ENCODE results near the gene NUS1.
"Not testable (repeated sequence)": the region's sequence is repeated elsewhere in the genome, so short reads cannot be mapped to it uniquely, and the experiment has no call there.

Gene NUS1

GRCh38 chr6:117721520-117721919, 46.3 kb downstream of the NUS1 start:
- not testable (repeated sequence) for DNase-seq

DNA sequence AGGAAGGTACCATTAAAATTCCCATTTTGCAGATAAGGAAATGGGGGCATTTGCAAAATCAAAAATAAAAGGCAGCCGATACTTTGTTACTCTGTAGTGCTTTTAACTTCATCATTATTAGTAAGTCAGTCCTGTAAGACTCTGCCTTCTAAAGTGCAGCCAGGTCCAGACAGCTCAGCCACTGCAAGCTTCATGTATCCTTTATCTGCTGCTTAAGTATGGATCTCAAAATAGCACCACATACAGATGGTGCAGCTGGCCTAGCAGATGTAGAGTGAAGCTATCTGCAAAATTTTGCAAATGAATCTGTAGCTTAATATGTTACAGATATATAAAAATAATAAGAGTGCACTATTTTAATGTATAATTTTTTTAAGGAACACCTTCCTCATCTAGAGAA, 53.4 kb downstream of the NUS1 start:
- no peak for DNase-seq

GRCh38 chr6:117729613-117730012, 54.3 kb downstream of the NUS1 start:
- no peak for DNase-seq

- no peak for DNase-seq
Observed at GRCh38 chr6:117733341-117733740, 58.1 kb downstream of the NUS1 start.

- DNase-seq, result no peak
Observed at GRCh38 chr6:117739869-117740268, 64.6 kb downstream of the NUS1 start.

DNA sequence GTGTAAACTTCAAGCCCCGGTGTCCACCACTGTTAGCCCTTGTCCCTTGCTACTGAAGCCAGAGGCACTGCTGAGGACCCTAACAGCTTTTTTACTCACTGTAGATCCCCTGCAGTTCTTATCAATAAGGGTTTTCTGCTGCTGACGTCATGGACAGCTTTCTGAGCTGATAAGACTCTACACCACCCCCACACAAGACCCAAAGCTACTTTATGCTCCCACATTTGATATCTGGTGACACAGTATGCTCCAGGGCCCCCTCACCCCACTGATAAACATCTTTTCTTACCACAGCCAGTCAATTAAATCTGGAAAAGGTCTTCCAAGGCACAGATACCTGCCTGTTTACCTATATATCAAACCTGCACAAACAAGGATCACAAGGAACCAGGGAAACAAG, 65.3 kb downstream of the NUS1 start:
- DNase-seq, result no peak

- DNase-seq, result not testable (repeated sequence)
Observed at GRCh38 chr6:117750675-117751074, 75.4 kb downstream of the NUS1 start.
